Smooth muscle cell (in vitro differentiated cells): ENCODE data around the gene TUFM. TPM values are rescaled to one million over a fixed set of nuclear protein-coding genes. Genes with fewer than 3 reads are reported as not detected.
"Not testable (repeated sequence)": the region's sequence is repeated elsewhere in the genome, so short reads cannot be mapped to it uniquely, and the experiment has no call there.

ENCODE experiments used
- DNase-seq: peaks from one replicate; lab custom pipeline; 2025; ENCODE audit not compliant: unreplicated experiment; lab: John Stamatoyannopoulos, UW
- H2AFZ ChIP-seq: fragments of 200-600 bp; sonication (generic); 2 replicates; pipeline ENCODE4 v1.6.0; 2016; ENCODE audit warnings: antibody characterized with exemption, low read depth, mild to moderate bottlenecking
- H3F3A ChIP-seq: fragments of 200-600 bp; sonication (generic); 2 replicates; pipeline ENCODE4 v1.6.0; 2017; ENCODE audit warnings: antibody characterized with exemption, low read depth
- H3K27ac ChIP-seq: fragments of 200-600 bp; sonication (generic); 2 replicates; pipeline ENCODE4 v1.5.1; 2016; ENCODE audit warnings: low read depth, mild to moderate bottlenecking
- H3K27me3 ChIP-seq: fragments of 200-600 bp; sonication (generic); 2 replicates; pipeline ENCODE4 v1.6.1; 2016; ENCODE audit warnings: low read depth, mild to moderate bottlenecking
- H3K36me3 ChIP-seq: fragments of 200-600 bp; sonication (generic); 2 replicates; pipeline ENCODE4 v1.5.1; 2016; ENCODE audit warnings: low read depth
- H3K4me1 ChIP-seq: fragments of 200-600 bp; sonication (generic); 2 replicates; pipeline ENCODE4 v1.5.1; 2016; ENCODE audit warnings: low read depth
- H3K4me2 ChIP-seq: fragments of 200-600 bp; sonication (generic); 2 replicates; pipeline ENCODE4 v1.6.0; 2016; ENCODE audit warnings: mild to moderate bottlenecking
- H3K4me3 ChIP-seq: fragments of 200-600 bp; sonication (generic); 2 replicates; pipeline ENCODE4 v1.5.1; 2016; ENCODE audit warnings: mild to moderate bottlenecking
- H3K79me2 ChIP-seq: fragments of 200-600 bp; sonication (generic); 2 replicates; pipeline ENCODE4 v1.6.0; 2016; ENCODE audit warnings: low read depth, mild to moderate bottlenecking
- H3K9ac ChIP-seq: fragments of 200-600 bp; sonication (generic); 2 replicates; pipeline ENCODE4 v1.6.0; 2016; ENCODE audit warnings: low read depth
- H3K9me3 ChIP-seq: fragments of 200-600 bp; sonication (generic); replicated peaks from 2 replicates; pipeline ENCODE4 v1.5.1; 2016; ENCODE audit warnings: low read depth
- H4K20me1 ChIP-seq: fragments of 200-600 bp; sonication (generic); 2 replicates; pipeline ENCODE4 v1.6.0; 2016; ENCODE audit warnings: low read depth
- CTCF ChIP-seq: fragments of 200-600 bp; sonication (generic); IDR thresholded peaks from 2 replicates; pipeline ENCODE4 v1.5.1; 2017; ENCODE audit warnings: borderline replicate concordance, mild to moderate bottlenecking, antibody characterized with exemption; ENCODE audit not compliant: insufficient read depth, poor library complexity, severe bottlenecking
- WGBS: methylation state at CpG from one replicate; pipeline ENCODE4 v1.1.7; 2016; ENCODE audit warnings: low lambda C conversion rate; 5-methylcytosine and 5-hydroxymethylcytosine counted together
- polyA plus RNA-seq: library from polyadenylated mRNA; unstranded; fragments of >200 nt; fragmentation: Nextera tagmentation; extraction: Ambion mirVana; gene quantifications from 2 replicates; pipeline ENCODE4 v1.2.1, GENCODE V29; 2016
- total RNA-seq: library from RNA; depleted of rRNA; stranded (reverse); fragments of >200 nt; gene quantifications from 2 replicates; pipeline ENCODE4 v1.2.3, GENCODE V29; 2014

The TUFM gene
- total and polyA plus RNA-seq, 2 experiments from 2014 or later = 76.1 to 191 TPM

GRCh38 chr16:28883221-28883996 lies 37.3 kb upstream of the TUFM start:
- no peak overlapping the region for H2AFZ ChIP-seq
- H3K9me3 ChIP-seq = no peaks in the 10 kb centered on the region
- H3K4me1 ChIP-seq = peaks cover 10% of the 10 kb centered on the region
- H3K27ac ChIP-seq = no peak overlapping the region
- WGBS = 78% methylated on average over 22 of the region's 25 CpGs
- no peak overlapping the region for H3K4me2 ChIP-seq
- no peaks in the 10 kb centered on the region for H3F3A ChIP-seq
- H3K9ac ChIP-seq = no peak overlapping the region
- H4K20me1 ChIP-seq = no peaks in the 10 kb centered on the region
- H3K27me3 ChIP-seq = no peaks in the 10 kb centered on the region
- H3K79me2 ChIP-seq = no peaks in the 10 kb centered on the region
- TF ChIP-seq CTCF = no peak
- no peak for DNase-seq
- H3K36me3 ChIP-seq = no peaks in the 10 kb centered on the region
- H3K4me3 ChIP-seq = no peak overlapping the region

GRCh38 chr16:28882551-28883160 lies 36.5 kb upstream of the TUFM start:
- Histone ChIP-seq H3K36me3 (no peaks in the 10 kb centered on the region), H3K4me3 (no peak overlapping the region), H3K4me2 (no peak overlapping the region), H4K20me1 (no peaks in the 10 kb centered on the region), H3F3A (no peaks in the 10 kb centered on the region), H3K79me2 (no peaks in the 10 kb centered on the region), H3K27ac (no peak overlapping the region), H3K9ac (no peak overlapping the region), H3K9me3 (no peaks in the 10 kb centered on the region), H3K4me1 (peaks cover 10% of the 10 kb centered on the region), H2AFZ (no peak overlapping the region), H3K27me3 (no peaks in the 10 kb centered on the region)
- no peak for TF ChIP-seq CTCF
- WGBS = 79% methylated on average over 14 of the region's 24 CpGs
- DNase-seq = no peak

- H3K27ac ChIP-seq, H3K27me3 ChIP-seq, H3F3A ChIP-seq, H3K4me3 ChIP-seq, H4K20me1 ChIP-seq, H3K9ac ChIP-seq, DNase-seq, H3K36me3 ChIP-seq, H3K9me3 ChIP-seq, H3K4me1 ChIP-seq, H3K79me2 ChIP-seq, H2AFZ ChIP-seq, H3K4me2 ChIP-seq: not testable (repeated sequence)
- WGBS = 100% methylated on average over 4 of the region's 4 CpGs
These were observed 35.4 kb upstream of the TUFM start for GRCh38 chr16:28881565-28881964.

GRCh38 chr16:28880955-28881354 lies 34.8 kb upstream of the TUFM start:
- WGBS = 97% methylated on average over 4 of the region's 4 CpGs
- Histone ChIP-seq H3K9me3 (no peaks in the 10 kb centered on the region), H3K36me3 (no peaks in the 10 kb centered on the region), H3K4me3 (no peak overlapping the region), H4K20me1 (no peaks in the 10 kb centered on the region), H3F3A (no peaks in the 10 kb centered on the region), H3K27ac (no peak overlapping the region), H3K9ac (no peak overlapping the region), H3K4me1 (peaks cover 10% of the 10 kb centered on the region), H2AFZ (no peak overlapping the region), H3K4me2 (no peak overlapping the region), H3K79me2 (no peaks in the 10 kb centered on the region), H3K27me3 (no peaks in the 10 kb centered on the region)
- no peak for TF ChIP-seq CTCF
- DNase-seq = no peak
